Stimulated activated naive CD8-positive, alpha-beta T cell treated with anti-CD3 and anti-CD28 coated beads, Interleukin-15, Interleukin-2, amounts not matched to agents 100 ng/mL and 50 ng/mL, for 24 hours (primary cell): ENCODE measurements around the gene PHTF1.

ENCODE experiments used
- H3K27ac Mint-ChIP-seq: one replicate; pipeline ENCODE4 v1.8.0; 2021; ENCODE audit warnings: mild to moderate bottlenecking, mixed read lengths
- H3K27me3 Mint-ChIP-seq: one replicate; pipeline ENCODE4 v1.8.0; 2021; ENCODE audit warnings: mixed read lengths
- H3K36me3 Mint-ChIP-seq: one replicate; pipeline ENCODE4 v1.8.0; 2021; ENCODE audit warnings: low read depth, mixed read lengths
- H3K4me1 Mint-ChIP-seq: one replicate; pipeline ENCODE4 v1.8.0; 2021; ENCODE audit warnings: low read depth, mixed read lengths
- H3K4me3 Mint-ChIP-seq: one replicate; pipeline ENCODE4 v1.8.0; 2021; ENCODE audit warnings: mild to moderate bottlenecking, mixed read lengths
- H3K9me3 Mint-ChIP-seq: one replicate; pipeline ENCODE4 v1.8.0; 2021; ENCODE audit warnings: mixed read lengths

PHTF1 gene

GRCh38 chr1:113759333-113760101, at the start of gene PHTF1:
Gene PHTF1 (minus strand): TSS chr1:113759486. CDS start chr1:113758703, 783 bp downstream.
- Mint-ChIP-seq H3K9me3 (no peaks in the 10 kb centered on the region), H3K27me3 (no peaks in the 10 kb centered on the region), H3K4me3 (peak within 1 kb of the TSS; percentile 92), H3K4me1 (peaks cover 29% of the 10 kb centered on the region), H3K27ac (peak within 1 kb of the TSS; percentile 98), H3K36me3 (peaks cover 30% of the 10 kb centered on the region)

- no peaks in the 10 kb centered on the region for H3K27me3 Mint-ChIP-seq
- H3K36me3 Mint-ChIP-seq: peaks cover 14% of the 10 kb centered on the region
- H3K4me3 Mint-ChIP-seq: peak overlapping the region; percentile 25
Observed at GRCh38 chr1:113808450-113809195, 49.3 kb upstream of the PHTF1 start.

GRCh38 chr1:113805639-113806038, 46.4 kb upstream of the PHTF1 start:
- Mint-ChIP-seq H3K27ac (no peak overlapping the region), H3K4me1 (peaks cover 83% of the 10 kb centered on the region), H3K4me3 (no peak overlapping the region), H3K36me3 (peaks cover 14% of the 10 kb centered on the region), H3K27me3 (no peaks in the 10 kb centered on the region), H3K9me3 (no peaks in the 10 kb centered on the region)

More at GRCh38 chr1:113808450-113809195, 49.3 kb upstream of the PHTF1 start:
- Mint-ChIP-seq H3K27ac (peak overlapping the region; percentile 54), H3K4me1 (peaks cover 68% of the 10 kb centered on the region), H3K9me3 (no peaks in the 10 kb centered on the region)

- Mint-ChIP-seq H3K4me3 (no peak overlapping the region), H3K9me3 (no peaks in the 10 kb centered on the region), H3K36me3 (peaks cover 14% of the 10 kb centered on the region), H3K27me3 (no peaks in the 10 kb centered on the region), H3K27ac (no peak overlapping the region), H3K4me1 (peaks cover 84% of the 10 kb centered on the region)
Observed at GRCh38 chr1:113805256-113805531, 45.9 kb upstream of the PHTF1 start.

GRCh38 chr1:113804421-113805255, 45.4 kb upstream of the PHTF1 start:
- Mint-ChIP-seq H3K4me1 (peaks cover 82% of the 10 kb centered on the region), H3K36me3 (peaks cover 14% of the 10 kb centered on the region), H3K27me3 (no peaks in the 10 kb centered on the region), H3K27ac (no peak overlapping the region), H3K4me3 (no peak overlapping the region), H3K9me3 (no peaks in the 10 kb centered on the region)

GRCh38 chr1:113802367-113803007, 43.2 kb upstream of the PHTF1 start:
- peaks cover 86% of the 10 kb centered on the region for H3K4me1 Mint-ChIP-seq
- H3K9me3 Mint-ChIP-seq: no peaks in the 10 kb centered on the region
- no peak overlapping the region for H3K27ac Mint-ChIP-seq
- no peak overlapping the region for H3K4me3 Mint-ChIP-seq
- H3K36me3 Mint-ChIP-seq: peaks cover 20% of the 10 kb centered on the region
- H3K27me3 Mint-ChIP-seq: no peaks in the 10 kb centered on the region

GRCh38 chr1:113800487-113800886, 41.2 kb upstream of the PHTF1 start:
- Mint-ChIP-seq H3K9me3 (no peaks in the 10 kb centered on the region), H3K4me3 (no peak overlapping the region), H3K4me1 (peaks cover 78% of the 10 kb centered on the region), H3K27ac (no peak overlapping the region), H3K27me3 (no peaks in the 10 kb centered on the region), H3K36me3 (peaks cover 21% of the 10 kb centered on the region)

GRCh38 chr1:113797472-113797871, 38.2 kb upstream of the PHTF1 start:
- Mint-ChIP-seq H3K4me3 (no peak overlapping the region), H3K4me1 (peaks cover 69% of the 10 kb centered on the region), H3K9me3 (no peaks in the 10 kb centered on the region), H3K27me3 (no peaks in the 10 kb centered on the region), H3K27ac (no peak overlapping the region), H3K36me3 (peaks cover 38% of the 10 kb centered on the region)

- no peak overlapping the region for H3K27ac Mint-ChIP-seq
- H3K4me1 Mint-ChIP-seq: peaks cover 61% of the 10 kb centered on the region
- H3K4me3 Mint-ChIP-seq: no peak overlapping the region
- no peaks in the 10 kb centered on the region for H3K27me3 Mint-ChIP-seq
- peaks cover 51% of the 10 kb centered on the region for H3K36me3 Mint-ChIP-seq
- H3K9me3 Mint-ChIP-seq: no peaks in the 10 kb centered on the region
Observed at GRCh38 chr1:113793878-113794834, 34.9 kb upstream of the PHTF1 start.

- Mint-ChIP-seq H3K27me3 (no peaks in the 10 kb centered on the region), H3K4me3 (no peak overlapping the region), H3K27ac (no peak overlapping the region), H3K9me3 (no peaks in the 10 kb centered on the region), H3K4me1 (peaks cover 58% of the 10 kb centered on the region), H3K36me3 (peaks cover 51% of the 10 kb centered on the region)
Observed at GRCh38 chr1:113792986-113793385, 33.7 kb upstream of the PHTF1 start.

- peak overlapping the region; percentile 90 for H3K27ac Mint-ChIP-seq
- H3K36me3 Mint-ChIP-seq: peaks cover 45% of the 10 kb centered on the region
- no peak overlapping the region for H3K4me3 Mint-ChIP-seq
- peaks cover 58% of the 10 kb centered on the region for H3K4me1 Mint-ChIP-seq
- H3K27me3 Mint-ChIP-seq: no peaks in the 10 kb centered on the region
- H3K9me3 Mint-ChIP-seq: no peaks in the 10 kb centered on the region
Observed at GRCh38 chr1:113792471-113792870, 33.2 kb upstream of the PHTF1 start.

GRCh38 chr1:113788802-113789201, 29.5 kb upstream of the PHTF1 start:
- Mint-ChIP-seq H3K9me3 (no peaks in the 10 kb centered on the region), H3K4me1 (peaks cover 63% of the 10 kb centered on the region), H3K36me3 (peaks cover 27% of the 10 kb centered on the region), H3K4me3 (no peak overlapping the region), H3K27ac (no peak overlapping the region), H3K27me3 (no peaks in the 10 kb centered on the region)

- Mint-ChIP-seq H3K4me3 (no peak overlapping the region), H3K9me3 (no peaks in the 10 kb centered on the region), H3K27ac (peak overlapping the region; percentile 22), H3K36me3 (peaks cover 21% of the 10 kb centered on the region), H3K27me3 (no peaks in the 10 kb centered on the region), H3K4me1 (peaks cover 54% of the 10 kb centered on the region)
Observed at GRCh38 chr1:113787663-113788062, 28.4 kb upstream of the PHTF1 start.

- no peaks in the 10 kb centered on the region for H3K27me3 Mint-ChIP-seq
- H3K36me3 Mint-ChIP-seq: peaks cover 21% of the 10 kb centered on the region
- H3K4me3 Mint-ChIP-seq: no peak overlapping the region
- H3K9me3 Mint-ChIP-seq: no peaks in the 10 kb centered on the region
- peaks cover 41% of the 10 kb centered on the region for H3K4me1 Mint-ChIP-seq
- H3K27ac Mint-ChIP-seq: no peak overlapping the region
Observed at GRCh38 chr1:113786069-113786468, 26.8 kb upstream of the PHTF1 start.
